Left colon (tissue), 2 donors: ENCODE results near the gene EFNA1. TPM values are rescaled to one million over a fixed set of nuclear protein-coding genes. Genes with fewer than 3 reads are reported as not detected.

Source experiments
- ATAC-seq: fragments of 200-7000 bp; cut with Tn5 transposase; one replicate; pipeline ENCODE4 v1.9.1; 2020; ENCODE audit warnings: mild to moderate bottlenecking, moderate library complexity
- DNase-seq, 2 donors: peaks; one replicate each; pipeline ENCODE4 v3.0.0-alpha.2; 2020
- intact Hi-C, 2 donors: fragments of 100-400 bp; cut with DNase I in 1 of 2; cut with micrococcal nuclease in 1 of 2; formaldehyde crosslinking; loops; one replicate each; pipeline versions ENCODE4 v1.11.2 to v1.14.0; 2022; cut with DNase I, micrococcal nuclease
- long read RNA-seq: library from polyadenylated mRNA; unstranded; transcript quantifications from one replicate; pipeline ENCODE4 v2.0.0, GENCODE V29; 2021
- total RNA-seq, 2 donors: library from RNA; stranded (reverse); fragmentation: NEBNext Ultra II Directional; extraction: Animal tissue kit (Norgen Biotek cat#: 25700); gene quantifications; one replicate each; pipeline ENCODE4 v1.2.1, GENCODE V29; 2021
- donor health status: DM: no; HTN: no; CAD: no.
- donor health status: DM: yes; HTN: yes; CAD: no.

EFNA1 gene
- total RNA-seq, result 100 to 1,000 TPM in 1 of 2 donors, 10 to 100 TPM in 1; 63.0 to 176 TPM
- long read RNA-seq, transcript EFNA1-202 (5 exons, 1,926 nt), result major isoform, 63 of 79 reads
- long read RNA-seq, partial matches to known transcripts, result 4 of 79 reads
- long read RNA-seq, other reads (novel, unspliced or antisense), result 8 of 79 reads

GRCh38 chr1:155127105-155127966, at the start of gene EFNA1:
Gene EFNA1, plus strand, starts transcription at chr1:155127876. Its CDS starts 102 bp downstream, at chr1:155127978.
- ATAC-seq, result peak; percentile 49
- intact Hi-C loops, result no loop called here
- peak; percentile 84 to 90 for DNase-seq

DNA sequence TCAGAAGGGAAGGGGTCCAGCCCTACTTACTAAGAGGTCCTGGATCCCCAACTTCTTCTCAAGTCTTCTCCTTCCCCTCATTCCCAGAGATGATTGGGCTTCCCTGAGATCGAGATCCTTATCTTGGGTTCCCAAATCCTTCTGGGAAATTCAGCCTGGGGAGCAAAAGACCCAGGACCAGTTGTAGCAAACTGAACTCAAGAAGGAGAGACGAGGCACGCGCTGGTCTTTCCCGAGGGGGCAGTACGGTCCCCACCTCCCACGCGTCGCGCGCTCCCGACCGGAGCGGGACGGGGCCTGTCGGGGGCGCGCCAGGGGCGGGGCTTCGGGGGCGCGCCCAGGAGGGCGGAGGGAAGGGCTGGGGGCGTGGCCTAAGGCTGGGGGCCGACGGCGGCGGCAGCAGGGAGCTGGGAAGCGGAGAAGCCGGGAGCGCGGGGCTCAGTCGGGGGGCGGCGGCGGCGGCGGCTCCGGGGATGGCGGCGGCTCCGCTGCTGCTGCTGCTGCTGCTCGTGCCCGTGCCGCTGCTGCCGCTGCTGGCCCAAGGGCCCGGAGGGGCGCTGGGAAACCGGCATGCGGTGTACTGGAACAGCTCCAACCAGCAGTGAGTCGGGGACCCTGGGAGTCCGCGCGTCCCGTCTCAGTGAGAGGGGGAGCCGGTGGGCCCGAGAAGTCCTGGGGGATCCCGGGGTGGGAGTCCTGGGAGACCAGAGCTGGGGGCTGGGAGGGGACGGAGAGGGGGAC, 49.0 kb upstream of the EFNA1 start, which contains the start of gene EFNA3:
TSS of gene EFNA3 (plus strand) at position 369 of the 741 bp plus-strand sequence. CDS start at position 474, 105 bp downstream.
- intact Hi-C loops, result no loop called here
- peak; percentile 75 to 88 for DNase-seq
- peak; percentile 52 for ATAC-seq

DNA sequence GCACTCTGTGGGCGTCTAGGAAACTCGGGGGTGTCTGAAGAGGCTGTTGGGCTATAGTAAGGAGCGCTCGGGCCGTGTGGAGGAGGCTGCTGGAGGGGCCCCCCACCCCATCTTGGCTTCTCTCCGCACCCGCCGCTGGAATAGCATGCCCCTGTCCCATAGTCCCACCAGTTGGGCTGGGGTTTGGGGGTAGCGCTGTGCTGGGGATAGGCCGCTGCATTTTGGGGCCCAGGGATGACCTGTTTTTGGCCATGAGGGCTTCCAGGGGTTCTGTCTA, 48.5 kb upstream of the EFNA1 start:
- intact Hi-C loops, result no loop called here
- no peak for ATAC-seq
- no peak for DNase-seq

- intact Hi-C loops, result no loop called here
- ATAC-seq (no peak), DNase-seq (peak in 1 of 2 donors; percentile 52)
Observed at GRCh38 chr1:155079487-155080311, 48.0 kb upstream of the EFNA1 start.

DNA sequence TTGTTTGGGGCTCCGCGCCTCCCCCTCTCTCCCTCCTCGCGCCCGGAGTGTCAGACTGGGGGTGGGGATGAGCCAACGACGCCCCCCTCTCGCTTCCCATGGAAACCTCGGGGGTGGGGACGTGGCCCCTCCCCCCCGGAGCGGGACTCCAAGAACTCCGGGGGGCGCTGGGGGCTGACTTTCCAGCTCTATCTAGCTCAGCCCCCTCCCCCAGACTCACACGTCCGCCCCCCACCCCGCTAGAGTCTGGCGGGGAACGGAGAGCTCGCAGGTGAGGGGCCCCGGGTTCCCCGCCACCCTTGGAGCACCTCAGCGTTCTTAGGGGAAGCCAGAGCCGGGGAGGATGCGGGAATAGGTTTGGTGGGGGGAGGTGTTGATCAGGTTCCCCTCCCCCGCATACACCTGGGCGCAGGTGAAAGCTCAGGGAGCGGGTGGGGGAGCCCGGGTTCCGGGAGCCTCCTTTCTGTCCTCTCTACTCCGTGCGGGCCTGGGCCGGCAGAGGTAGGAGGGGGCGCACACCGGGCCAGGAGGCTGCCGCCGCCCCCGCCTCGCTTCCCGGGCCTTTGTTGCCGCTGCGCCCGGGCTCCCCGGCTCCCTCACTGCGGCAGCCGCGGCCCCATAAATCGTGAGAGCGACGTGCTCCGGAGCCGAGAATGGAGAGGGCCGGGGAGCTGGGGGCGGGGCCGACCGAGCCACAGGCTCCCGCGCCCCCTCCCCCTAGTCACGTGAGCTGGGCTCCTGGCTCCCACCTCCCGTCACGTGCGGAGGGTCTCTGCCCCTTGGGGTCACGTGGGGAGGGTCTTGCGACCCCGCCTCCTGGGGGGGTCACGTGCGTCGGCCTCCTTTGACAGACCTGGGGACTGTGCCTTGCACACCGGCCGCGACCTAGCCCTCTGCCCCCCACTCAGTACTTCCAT, 47.1 kb upstream of the EFNA1 start:
- ATAC-seq, result no peak
- DNase-seq, result peak in 1 of 2 donors; percentile 74
- intact Hi-C loops, result no loop called here

- intact Hi-C loops, result no loop called here
- DNase-seq, result peak in 1 of 2 donors; percentile 66
- ATAC-seq, result no peak
Observed at GRCh38 chr1:155081472-155082300, 46.0 kb upstream of the EFNA1 start.

DNA sequence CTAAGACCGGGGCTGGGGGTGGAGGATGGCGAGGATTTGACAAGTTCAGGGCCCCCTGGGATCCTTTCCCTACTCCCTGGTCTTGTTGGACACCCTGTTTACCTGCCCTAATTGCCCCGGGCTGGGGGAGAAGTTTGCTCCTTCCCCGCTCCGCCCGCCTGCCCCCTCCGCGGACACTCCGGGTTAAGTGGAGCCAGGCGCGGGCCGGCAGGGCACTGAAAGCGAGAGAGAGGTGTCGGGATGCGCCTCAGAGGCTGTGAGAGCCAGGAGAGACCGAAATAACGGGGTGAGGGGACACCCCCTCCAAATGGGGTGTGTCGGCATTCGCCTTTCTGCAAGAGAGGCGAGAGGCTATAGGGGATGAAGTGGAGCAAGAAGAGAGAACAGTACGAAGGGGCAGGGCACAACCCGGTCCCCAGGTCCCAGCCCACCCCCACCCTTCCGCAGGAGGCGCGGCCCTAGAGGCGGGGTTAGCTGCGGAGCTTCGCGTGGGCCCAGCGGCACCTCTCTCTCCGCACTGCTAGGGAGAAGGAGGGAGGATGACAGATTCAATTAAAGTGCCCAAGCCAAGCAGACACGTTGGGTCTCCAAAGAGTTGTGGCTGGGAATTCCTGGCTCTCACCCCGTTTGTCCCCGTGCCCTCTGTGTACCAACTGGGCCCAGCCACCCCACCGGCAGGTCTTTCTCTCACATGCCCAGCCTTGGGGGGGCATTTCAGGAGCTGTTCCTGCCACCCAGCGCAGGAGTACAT, 45.2 kb upstream of the EFNA1 start:
- ATAC-seq, result peak; percentile 9
- DNase-seq, result peak; percentile 59 to 75
- intact Hi-C loops, result no loop called here

GRCh38 chr1:155083052-155083541, 44.6 kb upstream of the EFNA1 start:
- peak; percentile 54 for ATAC-seq
- intact Hi-C loops, result no loop called here
- DNase-seq, result peak; percentile 74 to 91

- intact Hi-C loops, result no loop called here
- ATAC-seq (peak; percentile 2), DNase-seq (peak; percentile 82)
Observed at GRCh38 chr1:155083865-155084721, 43.6 kb upstream of the EFNA1 start.

GRCh38 chr1:155084722-155085503, 42.8 kb upstream of the EFNA1 start:
- intact Hi-C loops, result no loop called here

GRCh38 chr1:155085504-155086127, 42.1 kb upstream of the EFNA1 start:
- DNase-seq (peak; percentile 84 to 87), ATAC-seq (peak; percentile 31)
- intact Hi-C loops, result no loop called here

More at GRCh38 chr1:155084722-155085503, 42.8 kb upstream of the EFNA1 start:
- DNase-seq (peak; percentile 93 to 98), ATAC-seq (peak; percentile 68)

DNA sequence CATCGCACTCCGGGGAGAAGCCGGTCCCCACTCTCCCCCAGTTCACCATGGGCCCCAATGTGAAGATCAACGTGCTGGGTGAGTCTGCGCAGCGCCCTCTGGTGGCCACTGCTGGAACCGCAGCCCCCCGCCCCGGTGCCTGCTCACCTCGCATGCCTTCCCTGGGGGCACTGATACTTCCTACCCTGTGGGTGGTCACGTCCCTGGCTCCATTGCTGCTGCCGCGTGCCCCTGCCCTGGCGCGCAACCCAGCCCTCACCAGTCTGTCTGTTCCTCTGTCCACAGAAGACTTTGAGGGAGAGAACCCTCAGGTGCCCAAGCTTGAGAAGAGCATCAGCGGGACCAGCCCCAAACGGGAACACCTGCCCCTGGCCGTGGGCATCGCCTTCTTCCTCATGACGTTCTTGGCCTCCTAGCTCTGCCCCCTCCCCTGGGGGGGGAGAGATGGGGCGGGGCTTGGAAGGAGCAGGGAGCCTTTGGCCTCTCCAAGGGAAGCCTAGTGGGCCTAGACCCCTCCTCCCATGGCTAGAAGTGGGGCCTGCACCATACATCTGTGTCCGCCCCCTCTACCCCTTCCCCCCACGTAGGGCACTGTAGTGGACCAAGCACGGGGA, 41.4 kb upstream of the EFNA1 start:
- intact Hi-C loops, result no loop called here
- ATAC-seq (no peak), DNase-seq (peak; percentile 52 to 78)

- no peak for ATAC-seq
- DNase-seq, result no peak
- intact Hi-C loops, result no loop called here
Observed at GRCh38 chr1:155086856-155087535, 40.7 kb upstream of the EFNA1 start.
